HCT116 (cell line): ENCODE measurements around the gene MYOF. TPM values are rescaled to one million over a fixed set of nuclear protein-coding genes. Genes with fewer than 3 reads are reported as not detected.

ENCODE experiments used
- ATAC-seq: fragments of 200-7000 bp; cut with Tn5 transposase; 2 replicates; pipeline ENCODE4 v1.9.1; 2020; ENCODE audit warnings: mild to moderate bottlenecking, moderate library complexity
- BruUV-seq: library from RNA; stranded (reverse); fragments of 400-500 nt; replicated peaks from 2 replicates; lab custom pipeline; 2021; lab: Mats Ljungman, UMichigan
- CTCF ChIA-PET: fragments of 300-600 bp; sonication (Branson Sonifier 250); formaldehyde crosslinking; loops from one replicate; lab custom pipeline; 2021; ENCODE audit warnings: antibody characterized with exemption; lab: Charles Lee
- POLR2A ChIA-PET: fragments of 300-600, 350-600 bp; sonication (Branson Sonifier 250); formaldehyde crosslinking; loops from one replicate; lab custom pipeline; 2021; ENCODE audit warnings: antibody characterized with exemption; lab: Charles Lee
- RAD21 ChIA-PET, 2 experiments: fragments of 300-600 bp; sonication (Branson Sonifier 250); formaldehyde crosslinking; loops; one replicate each; lab custom pipeline; 2023; ENCODE audit warnings: low total read pairs in 2 of 2; ENCODE audit not compliant: uncharacterized antibody in 2 of 2, unreplicated experiment in 2 of 2, low non-redundant PET in 1 of 2; lab: Charles Lee
- DNase-seq: peaks from one replicate; pipeline ENCODE4 v3.0.0-alpha.2; 2010; ENCODE audit warnings: low read depth, low spot score
- H2AFZ ChIP-seq: fragments of 200-600 bp; shearing (Covaris generic), sonication (generic); 2 replicates; pipeline ENCODE4 v1.6.1; 2017; ENCODE audit warnings: low read depth, mixed run types, mixed read lengths, antibody characterized with exemption, low read length; ENCODE audit not compliant: poor library complexity, severe bottlenecking
- H3K27ac ChIP-seq: 2 replicates; pipeline ENCODE4 v1.5.1; 2012; ENCODE audit warnings: low read depth, low read length
- H3K27me3 ChIP-seq: fragments of 200-600 bp; sonication (generic); 2 replicates; pipeline ENCODE4 v1.6.1; 2016; ENCODE audit warnings: mixed run types, low read length, mixed read lengths; ENCODE audit not compliant: insufficient read depth
- H3K36me3 ChIP-seq, 2 experiments: fragments of 200-500 bp in 1 of 2; fragments of 200-600 bp in 1 of 2; sonication (Bioruptor generic) in 1 of 2; sonication (generic) in 1 of 2; 2 replicates each; pipeline versions ENCODE4 v1.5.1 to v1.6.1; 2014 to 2016; ENCODE audit warnings: low read length in 2 of 2, inconsistent platforms in 1 of 2, mixed read lengths in 1 of 2, mixed run types in 1 of 2; ENCODE audit not compliant: insufficient read depth in 2 of 2, control insufficient read depth in 1 of 2
- H3K4me1 ChIP-seq, 2 experiments: fragments of 200-600 bp in 1 of 2; sonication (generic) in 1 of 2; 2 replicates each; pipeline versions ENCODE4 v1.5.1 to v1.6.1; 2012 to 2017; ENCODE audit warnings: low read length in 2 of 2, inconsistent platforms in 1 of 2, mild to moderate bottlenecking in 1 of 2, mixed read lengths in 1 of 2, mixed run types in 1 of 2, moderate library complexity in 1 of 2; ENCODE audit not compliant: insufficient read depth in 2 of 2, control insufficient read depth in 1 of 2
- H3K4me2 ChIP-seq: fragments of 200-600 bp; sonication (generic); 2 replicates; pipeline ENCODE4 v1.6.1; 2017; ENCODE audit warnings: mixed run types, low read length, mixed read lengths
- H3K4me3 ChIP-seq, 2 experiments: fragments of 200-600 bp in 1 of 2; sonication (generic) in 1 of 2; replicated peaks in 1 of 2; 2 replicates each; pipeline ENCODE4 v1.5.1; 2011 to 2016; ENCODE audit warnings: low read length in 2 of 2, control low read depth in 1 of 2, low read depth in 1 of 2, mild to moderate bottlenecking in 1 of 2, mixed read lengths in 1 of 2, mixed run types in 1 of 2
- H3K79me2 ChIP-seq: fragments of 200-600 bp; sonication (generic); 2 replicates; pipeline ENCODE4 v1.6.1; 2017; ENCODE audit warnings: mild to moderate bottlenecking, mixed run types, low read length, moderate library complexity, mixed read lengths; ENCODE audit not compliant: insufficient read depth
- H3K9ac ChIP-seq: fragments of 200-600 bp; sonication (generic); 2 replicates; pipeline ENCODE4 v1.6.1; 2016; ENCODE audit warnings: low read length, mixed read lengths
- H3K9me2 ChIP-seq: fragments of 200-600 bp; sonication (generic), shearing (Covaris generic); 2 replicates; pipeline ENCODE4 v1.6.1; 2017; ENCODE audit warnings: mixed run types, mild to moderate bottlenecking, moderate library complexity; ENCODE audit not compliant: insufficient read depth
- H3K9me3 ChIP-seq, 2 experiments: fragments of 200-500 bp in 1 of 2; fragments of 200-600 bp in 1 of 2; sonication (Bioruptor generic) in 1 of 2; sonication (generic) in 1 of 2; 2 replicates each; pipeline ENCODE4 v1.6.1; 2014 to 2017; ENCODE audit warnings: low read length in 2 of 2, mixed read lengths in 2 of 2, inconsistent platforms in 1 of 2, low read depth in 1 of 2, mild to moderate bottlenecking in 1 of 2, mixed run types in 1 of 2, moderate library complexity in 1 of 2; ENCODE audit not compliant: control insufficient read depth in 1 of 2, insufficient read depth in 1 of 2
- H4K20me1 ChIP-seq: fragments of 200-600 bp; sonication (generic), shearing (Covaris generic); 2 replicates; pipeline ENCODE4 v1.6.1; 2017; ENCODE audit warnings: mixed run types, mild to moderate bottlenecking, moderate library complexity; ENCODE audit not compliant: insufficient read depth
- CBX3 ChIP-seq: IDR thresholded peaks from 2 replicates; pipeline ENCODE4 v1.6.1; 2012; ENCODE audit warnings: low read depth
- EGR1 ChIP-seq: IDR thresholded peaks from 2 replicates; pipeline ENCODE4 v1.6.1; 2012; ENCODE audit warnings: low read depth
- ELF1 ChIP-seq: IDR thresholded peaks from 2 replicates; pipeline ENCODE4 v1.6.1; 2012; ENCODE audit warnings: low read depth, borderline replicate concordance
- EZH2 ChIP-seq: fragments of 200-600 bp; sonication (generic); IDR thresholded peaks from 2 replicates; pipeline ENCODE4 v1.6.1; 2017; ENCODE audit warnings: antibody characterized with exemption, mixed run types
- EZH2phosphoT487 ChIP-seq: fragments of 200-600 bp; IDR thresholded peaks from 2 replicates; pipeline ENCODE4 v1.6.1; 2018; ENCODE audit warnings: antibody characterized with exemption, borderline replicate concordance
- FOSL1 ChIP-seq: IDR thresholded peaks from 2 replicates; pipeline ENCODE4 v1.6.1; 2012; ENCODE audit warnings: low read depth
- JUND ChIP-seq: IDR thresholded peaks from 2 replicates; pipeline ENCODE4 v1.6.1; 2012
- POLR2A ChIP-seq: IDR thresholded peaks from 2 replicates; pipeline ENCODE4 v1.7.0; 2011; ENCODE audit warnings: borderline replicate concordance; ENCODE audit not compliant: insufficient read depth, insufficient read length; ENCODE audit errors: extremely low read depth
- RAD21 ChIP-seq: IDR thresholded peaks from 2 replicates; pipeline ENCODE4 v1.6.1; 2012; ENCODE audit warnings: low read depth, mild to moderate bottlenecking
- SIN3A ChIP-seq: IDR thresholded peaks from 2 replicates; pipeline ENCODE4 v1.6.1; 2012; ENCODE audit warnings: low read depth
- SP1 ChIP-seq: IDR thresholded peaks from 2 replicates; pipeline ENCODE4 v1.6.1; 2012; ENCODE audit warnings: low read depth
- SRF ChIP-seq: IDR thresholded peaks from 2 replicates; pipeline ENCODE4 v1.6.1; 2012; ENCODE audit warnings: low read depth
- TCF7L2 ChIP-seq: IDR thresholded peaks from 2 replicates; pipeline ENCODE4 v1.7.0; 2011; ENCODE audit warnings: borderline replicate concordance, inconsistent platforms; ENCODE audit not compliant: insufficient read depth, insufficient read length; ENCODE audit errors: extremely low read depth
- YY1 ChIP-seq: IDR thresholded peaks from 2 replicates; pipeline ENCODE4 v1.6.1; 2011; ENCODE audit warnings: low read length, low read depth, moderate library complexity, mild to moderate bottlenecking; ENCODE audit not compliant: insufficient replicate concordance; ENCODE audit errors: extremely low read depth
- ZFX ChIP-seq: fragments of 450-650 bp; IDR thresholded peaks from 2 replicates; pipeline ENCODE4 v1.6.1; 2017
- ZNF274 ChIP-seq: fragments of 200-500 bp; sonication (Bioruptor generic); IDR thresholded peaks from 2 replicates; pipeline ENCODE4 v1.6.1; 2014; ENCODE audit warnings: mild to moderate bottlenecking, low read depth, low read length, inconsistent platforms
- intact Hi-C: fragments of 100-400 bp; cut with micrococcal nuclease; formaldehyde crosslinking; loops from 2 replicates; pipeline ENCODE4 v1.10.0; 2022
- total RNA-seq: library from RNA; stranded (reverse); gene quantifications from one replicate; pipeline ENCODE4 v1.2.1, GENCODE V29; 2021; ENCODE audit not compliant: unreplicated experiment
- TF ChIP-seq, protein P1 (sequence below): IDR thresholded peaks from 2 replicates; pipeline ENCODE4 v1.6.1; 2012; ENCODE audit warnings: low read depth
- TF ChIP-seq, protein P2 (sequence below): IDR thresholded peaks from 2 replicates; pipeline ENCODE4 v1.6.1; 2012
- TF ChIP-seq, protein P3 (sequence below): IDR thresholded peaks from 2 replicates; pipeline ENCODE4 v1.6.1; 2012

Gene MYOF
- total RNA-seq, 1 experiment from 2014 or later: 250 TPM

DNA sequence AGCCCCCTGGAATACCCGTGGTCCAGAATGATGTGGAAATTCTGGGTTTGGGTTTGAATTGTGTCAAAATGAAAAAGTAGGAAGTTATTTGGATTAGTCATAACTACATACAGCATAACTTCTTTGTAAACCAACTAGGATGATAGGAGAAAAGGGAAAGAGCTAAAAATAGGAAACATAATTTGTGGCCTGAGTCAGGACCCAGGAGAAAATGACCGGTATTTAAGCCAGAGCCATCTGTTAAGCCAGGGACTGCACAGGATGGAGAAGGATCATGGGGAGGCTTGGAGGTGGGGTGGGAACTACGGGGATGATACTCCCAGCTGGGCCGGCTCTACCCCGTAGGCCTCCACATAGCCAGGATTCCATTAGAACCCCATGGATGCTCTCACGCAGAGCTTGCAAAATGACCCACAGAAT is 98.6 kb downstream of the MYOF start:
- Histone ChIP-seq H3K27me3 (no peaks in the 10 kb centered on the region), H4K20me1 (no peaks in the 10 kb centered on the region), H3K4me1 (peaks cover 52 to 85% of the 10 kb centered on the region in 2 experiments), H3K9me2 (no peaks in the 10 kb centered on the region), H3K36me3 (peaks cover 13 to 64% of the 10 kb centered on the region in 2 experiments), H2AFZ (no peak overlapping the region), H3K79me2 (peaks cover 22% of the 10 kb centered on the region; the same call in 1 of the 2 replicates), H3K9me3 (no peaks in the 10 kb centered on the region), H3K27ac (peak overlapping the region; percentile 87), H3K9ac (peak overlapping the region; percentile 65), H3K4me3 (peak overlapping the region; percentile 33 to 46), H3K4me2 (peak overlapping the region; percentile 78)
- ChIA-PET POLR2A (interaction anchor here (1.0 to 2.9 kb wide), 12 partner anchors 37 to 99 kb away, joined by 3 to 15 read pairs (median 4); partner anchors contain the start of gene MYOF), RAD21 (interaction anchor here (0.8 to 1.8 kb wide), 4 partner anchors 82 to 99 kb away, joined by 3 to 9 read pairs (median 6); partner anchors contain the start of gene MYOF (in 2 of the 2)), CTCF (interaction anchor here (1.7 kb wide), 1 partner anchor 99 kb away, joined by 16 read pairs; the partner anchor contains the start of gene MYOF)
- TSS peak; percentile 66 for BruUV-seq
- TF ChIP-seq EGR1 (no peak), RAD21 (no peak), EZH2 (no peak), FOSL1 (no peak), SP1 (no peak), YY1 (no peak), CBX3 (no peak), ZNF274 (no peak), SRF (no peak), POLR2A (no peak), SIN3A (no peak), JUND (no peak), EZH2phosphoT487 (no peak), ELF1 (no peak), ZFX (no peak), TCF7L2 (no peak)
- TF ChIP-seq, protein P1, sequence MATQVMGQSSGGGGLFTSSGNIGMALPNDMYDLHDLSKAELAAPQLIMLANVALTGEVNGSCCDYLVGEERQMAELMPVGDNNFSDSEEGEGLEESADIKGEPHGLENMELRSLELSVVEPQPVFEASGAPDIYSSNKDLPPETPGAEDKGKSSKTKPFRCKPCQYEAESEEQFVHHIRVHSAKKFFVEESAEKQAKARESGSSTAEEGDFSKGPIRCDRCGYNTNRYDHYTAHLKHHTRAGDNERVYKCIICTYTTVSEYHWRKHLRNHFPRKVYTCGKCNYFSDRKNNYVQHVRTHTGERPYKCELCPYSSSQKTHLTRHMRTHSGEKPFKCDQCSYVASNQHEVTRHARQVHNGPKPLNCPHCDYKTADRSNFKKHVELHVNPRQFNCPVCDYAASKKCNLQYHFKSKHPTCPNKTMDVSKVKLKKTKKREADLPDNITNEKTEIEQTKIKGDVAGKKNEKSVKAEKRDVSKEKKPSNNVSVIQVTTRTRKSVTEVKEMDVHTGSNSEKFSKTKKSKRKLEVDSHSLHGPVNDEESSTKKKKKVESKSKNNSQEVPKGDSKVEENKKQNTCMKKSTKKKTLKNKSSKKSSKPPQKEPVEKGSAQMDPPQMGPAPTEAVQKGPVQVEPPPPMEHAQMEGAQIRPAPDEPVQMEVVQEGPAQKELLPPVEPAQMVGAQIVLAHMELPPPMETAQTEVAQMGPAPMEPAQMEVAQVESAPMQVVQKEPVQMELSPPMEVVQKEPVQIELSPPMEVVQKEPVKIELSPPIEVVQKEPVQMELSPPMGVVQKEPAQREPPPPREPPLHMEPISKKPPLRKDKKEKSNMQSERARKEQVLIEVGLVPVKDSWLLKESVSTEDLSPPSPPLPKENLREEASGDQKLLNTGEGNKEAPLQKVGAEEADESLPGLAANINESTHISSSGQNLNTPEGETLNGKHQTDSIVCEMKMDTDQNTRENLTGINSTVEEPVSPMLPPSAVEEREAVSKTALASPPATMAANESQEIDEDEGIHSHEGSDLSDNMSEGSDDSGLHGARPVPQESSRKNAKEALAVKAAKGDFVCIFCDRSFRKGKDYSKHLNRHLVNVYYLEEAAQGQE: no peak
- TF ChIP-seq, protein P2, sequence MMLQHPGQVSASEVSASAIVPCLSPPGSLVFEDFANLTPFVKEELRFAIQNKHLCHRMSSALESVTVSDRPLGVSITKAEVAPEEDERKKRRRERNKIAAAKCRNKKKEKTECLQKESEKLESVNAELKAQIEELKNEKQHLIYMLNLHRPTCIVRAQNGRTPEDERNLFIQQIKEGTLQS: no peak
- TF ChIP-seq, protein P3, sequence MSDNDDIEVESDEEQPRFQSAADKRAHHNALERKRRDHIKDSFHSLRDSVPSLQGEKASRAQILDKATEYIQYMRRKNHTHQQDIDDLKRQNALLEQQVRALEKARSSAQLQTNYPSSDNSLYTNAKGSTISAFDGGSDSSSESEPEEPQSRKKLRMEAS: no peak
- peak; percentile 69 for ATAC-seq
- DNase-seq: no peak
- intact Hi-C loops: no loop called here
